Peyer's patch (tissue), 4 donors: Measurements from ENCODE around the gene NCKAP5.

Experiments used
- CTCF ChIP-seq, 6 experiments: fragments of 450-650 bp in 4 of 6; fragments of 200-600 bp in 2 of 6; sonication (generic) in 1 of 6; IDR thresholded peaks; one replicate each; pipeline ENCODE4 v1.5.1; 2017 to 2019; ENCODE audit warnings: antibody characterized with exemption in 6 of 6, mild to moderate bottlenecking in 3 of 6, moderate library complexity in 1 of 6
- POLR2A ChIP-seq, 2 donors: fragments of 450-650 bp; IDR thresholded peaks; one replicate each; pipeline ENCODE4 v1.5.1; 2017; ENCODE audit warnings: antibody characterized with exemption in 2 of 2, mild to moderate bottlenecking in 2 of 2, moderate library complexity in 2 of 2

GRCh38 chr2:132780651-132781050 lies 787.6 kb downstream of the NCKAP5 start:
- no peak for TF ChIP-seq CTCF (IDR thresholded peaks at IDR 0.05)
- TF ChIP-seq POLR2A (IDR thresholded peaks at IDR 0.05), result no peak
